Measurements from ENCODE around the gene RPP14.

RPP14 gene

DNA sequence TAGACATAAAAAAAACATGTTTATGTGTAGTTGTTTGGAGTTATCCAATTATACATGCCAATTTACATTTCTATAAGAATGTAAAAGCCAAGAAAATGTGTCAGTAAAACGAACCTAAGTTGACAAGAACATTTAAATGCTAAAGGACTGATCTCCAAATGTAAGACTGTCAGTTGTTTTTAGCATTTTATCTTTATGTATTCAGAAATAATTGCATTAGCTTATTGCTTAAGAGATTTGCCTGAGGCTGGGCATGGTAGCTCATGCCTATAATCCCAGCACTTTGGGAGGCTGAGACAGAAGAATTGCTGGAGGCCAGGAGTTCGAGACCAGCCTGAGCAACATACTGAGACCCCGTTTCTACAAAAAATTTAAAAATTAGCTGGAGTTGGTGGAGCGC is 53.6 kb downstream of the RPP14 start:
- FAIRE-seq = no peak

DNA sequence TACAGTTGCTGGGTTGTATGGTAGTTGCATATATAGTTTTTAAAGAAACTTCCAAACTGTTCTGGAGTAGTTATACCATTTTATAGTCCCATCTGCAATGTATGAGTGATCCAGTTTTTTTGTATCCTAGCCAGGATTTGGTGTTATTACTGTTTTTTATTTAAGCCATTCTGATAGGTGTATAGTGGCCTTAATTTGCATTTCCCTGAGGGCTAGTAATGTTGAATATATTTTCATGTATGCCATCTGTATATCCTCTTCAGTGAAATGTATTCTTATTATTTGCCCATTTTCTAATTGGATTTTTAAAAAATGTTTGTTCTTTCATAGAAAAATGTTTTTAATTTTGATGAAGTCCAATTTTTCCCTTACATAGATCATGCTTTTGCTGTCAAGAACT is 55.8 kb downstream of the RPP14 start:
- FAIRE-seq = no peak

DNA sequence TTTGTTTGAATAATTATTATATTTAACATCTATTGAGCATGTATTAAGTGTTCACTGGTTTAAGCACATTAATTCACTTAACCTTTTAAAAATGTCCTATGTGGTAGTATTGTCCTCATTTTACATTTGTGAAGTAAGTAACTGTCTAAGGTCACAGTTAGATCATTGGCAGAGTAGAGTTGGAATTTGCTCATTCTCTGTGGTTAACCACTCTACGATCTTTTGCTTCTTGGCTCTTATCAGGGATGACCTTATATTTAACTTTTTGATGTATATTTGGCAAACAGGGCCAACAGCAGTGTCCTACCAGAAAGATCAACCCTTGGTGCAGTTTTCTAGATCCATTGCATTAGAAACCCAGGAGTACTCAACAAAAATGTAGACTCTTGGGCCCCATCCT is 60.7 kb downstream of the RPP14 start:
- no peak for FAIRE-seq

DNA sequence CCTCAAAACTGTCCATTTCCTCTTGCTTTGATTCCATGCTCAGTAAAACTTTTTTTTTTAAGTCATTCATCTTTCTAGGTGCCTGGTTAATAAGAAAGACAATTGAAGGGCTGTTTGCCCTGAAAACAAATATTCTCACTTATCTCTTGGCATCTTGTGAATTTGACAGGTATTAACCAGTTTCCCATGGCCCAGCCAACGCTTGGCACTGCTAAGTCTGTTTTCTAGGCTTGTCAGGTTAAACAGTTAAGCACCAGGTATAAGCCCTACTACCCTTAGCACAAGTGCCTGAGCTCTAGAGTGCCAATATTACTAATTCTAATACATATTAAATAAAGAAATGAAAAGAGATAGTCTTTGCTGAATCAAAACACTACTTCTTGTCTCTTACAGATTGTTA is 63.0 kb downstream of the RPP14 start:
- no peak for FAIRE-seq

Data from G401.6 (cell line).